NCI-H146 treated with DMSO at 0.1 percent for 48 hours (cell line): ENCODE measurements around the gene LENG8.

Experiments used
- DNase-seq: peaks from one replicate; lab custom pipeline; 2025; ENCODE audit not compliant: unreplicated experiment; lab: John Stamatoyannopoulos, UW

The LENG8 gene

GRCh38 chr19:54422136-54422535, 26.9 kb upstream of the LENG8 start:
- peak; percentile 47 for DNase-seq

GRCh38 chr19:54424201-54424600, 24.8 kb upstream of the LENG8 start:
- no peak for DNase-seq

DNA sequence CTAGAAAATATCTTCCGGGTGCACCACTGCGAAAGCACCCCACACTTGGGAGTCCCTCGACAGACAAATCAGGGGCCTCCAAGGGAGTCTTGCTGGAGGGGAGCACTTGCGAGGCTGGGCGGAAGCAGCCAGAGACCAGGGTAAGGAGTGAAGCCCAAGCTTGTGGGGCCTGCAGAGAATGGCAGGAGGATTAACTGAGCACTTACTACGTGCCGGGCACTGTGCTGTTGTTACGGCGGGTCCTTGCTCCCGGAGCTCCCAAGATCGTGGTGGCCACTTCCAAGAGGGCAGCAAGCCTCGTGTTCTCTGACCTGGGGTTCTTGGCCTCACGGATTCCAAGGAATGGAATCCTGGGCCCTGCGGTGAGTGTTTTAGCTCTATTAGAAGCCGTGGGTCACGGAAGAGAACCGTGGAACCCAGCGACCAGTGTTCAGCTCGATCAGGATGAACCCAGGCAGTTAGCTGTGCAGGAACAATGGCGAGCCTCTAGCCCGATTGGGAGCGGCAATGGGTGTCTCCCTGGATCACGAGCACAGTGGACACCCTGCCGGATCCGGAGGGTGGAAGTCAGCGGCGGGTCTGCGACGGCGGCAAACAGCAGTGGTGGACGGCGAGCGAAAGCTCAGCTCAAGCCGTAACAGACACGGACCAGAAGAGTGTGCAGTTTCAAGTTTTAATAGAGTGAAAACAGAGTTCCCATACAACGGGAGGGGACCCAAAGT, 24.2 kb upstream of the LENG8 start:
- DNase-seq, result no peak

DNA sequence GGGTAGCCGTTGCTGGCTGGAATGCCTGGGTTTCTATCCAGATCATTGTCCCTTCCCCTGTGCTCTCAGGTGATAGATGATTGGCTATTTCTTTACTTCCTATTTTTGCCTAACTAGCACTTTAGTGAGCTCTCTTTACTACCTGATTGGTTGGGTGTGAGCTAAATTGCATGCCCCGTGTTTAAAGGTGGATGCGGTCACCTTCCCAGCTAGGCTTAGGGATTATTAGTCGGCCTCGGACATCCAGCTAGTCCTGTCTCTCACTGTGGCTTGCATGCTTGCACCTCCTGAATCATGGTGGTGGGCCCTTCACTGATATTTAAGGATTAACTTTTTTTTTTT, 23.6 kb upstream of the LENG8 start:
- DNase-seq, result no peak

GRCh38 chr19:54426291-54426931, 22.6 kb upstream of the LENG8 start:
- DNase-seq, result no peak

DNA sequence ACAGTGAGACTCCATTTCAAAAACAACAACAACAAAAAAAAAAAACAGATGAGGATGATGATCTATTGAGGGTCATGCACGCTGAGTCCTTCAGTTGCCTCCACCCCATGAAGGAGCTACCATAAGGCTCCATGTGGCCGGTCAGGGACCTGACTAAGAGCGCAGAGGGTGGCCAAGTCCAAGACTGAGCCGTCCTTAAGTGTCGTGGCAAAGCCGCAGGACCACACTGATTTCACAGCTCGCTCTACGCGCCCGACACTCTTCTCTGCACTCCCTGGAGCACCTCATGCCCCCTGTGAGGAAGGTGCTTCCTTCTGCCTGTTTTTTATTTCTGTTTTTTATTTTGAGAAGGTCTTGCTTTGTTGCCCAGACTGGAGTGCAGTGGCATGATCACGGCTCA, 21.4 kb upstream of the LENG8 start:
- DNase-seq, result no peak

GRCh38 chr19:54428323-54429175, 20.4 kb upstream of the LENG8 start:
- no peak for DNase-seq

DNA sequence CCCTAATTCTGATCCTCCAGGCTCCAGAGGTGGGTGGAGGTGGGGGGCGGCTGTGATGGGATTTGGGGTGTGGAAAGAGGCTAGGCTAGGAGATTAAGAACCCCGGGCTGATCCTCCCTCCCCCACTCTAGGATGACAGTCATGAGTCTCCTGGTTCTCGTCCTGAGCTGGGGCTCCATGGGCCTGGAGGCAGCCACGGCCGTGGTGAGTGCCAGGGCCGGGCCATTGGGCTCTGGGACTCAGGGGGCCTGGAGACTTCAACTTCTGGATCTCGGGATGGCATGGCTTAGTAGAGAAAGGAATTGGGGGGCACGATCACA, 19.9 kb upstream of the LENG8 start:
- DNase-seq, result no peak

DNA sequence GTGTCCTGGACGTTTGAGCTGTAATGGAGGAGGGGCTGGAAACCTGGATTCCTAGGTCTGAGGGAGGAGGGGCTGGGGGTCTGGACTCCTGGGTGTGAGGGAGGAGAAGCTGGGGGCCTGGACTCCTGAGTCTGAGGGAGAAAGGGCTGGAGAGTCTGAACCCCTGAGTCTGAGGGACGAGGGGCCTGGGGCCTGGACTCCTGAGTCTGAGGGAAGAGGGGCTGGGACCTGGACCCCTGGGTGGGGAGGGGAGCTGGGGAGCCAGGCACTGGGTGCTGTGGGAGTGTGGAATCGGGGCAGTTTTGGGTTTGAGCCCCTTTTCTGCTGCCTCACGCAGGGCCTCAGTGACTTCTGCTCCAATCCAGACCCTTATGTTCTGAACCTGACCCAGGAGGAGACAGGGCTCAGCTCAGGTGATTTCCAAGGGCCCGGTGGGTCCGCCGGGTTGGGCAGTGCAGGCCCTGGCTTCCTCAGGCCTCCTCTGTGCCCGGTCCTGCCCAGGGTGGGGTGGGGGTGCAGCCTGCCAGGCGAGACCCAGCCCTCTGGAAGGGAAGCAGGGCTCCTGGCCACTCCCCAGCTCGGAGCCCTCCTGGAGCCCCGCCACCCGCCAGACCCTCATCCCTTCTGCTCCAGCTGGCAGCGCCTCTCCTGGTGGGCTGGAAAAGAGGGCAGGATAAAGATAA, 19.3 kb upstream of the LENG8 start:
- no peak for DNase-seq

GRCh38 chr19:54430306-54431254, 18.4 kb upstream of the LENG8 start:
- DNase-seq, result no peak

DNA sequence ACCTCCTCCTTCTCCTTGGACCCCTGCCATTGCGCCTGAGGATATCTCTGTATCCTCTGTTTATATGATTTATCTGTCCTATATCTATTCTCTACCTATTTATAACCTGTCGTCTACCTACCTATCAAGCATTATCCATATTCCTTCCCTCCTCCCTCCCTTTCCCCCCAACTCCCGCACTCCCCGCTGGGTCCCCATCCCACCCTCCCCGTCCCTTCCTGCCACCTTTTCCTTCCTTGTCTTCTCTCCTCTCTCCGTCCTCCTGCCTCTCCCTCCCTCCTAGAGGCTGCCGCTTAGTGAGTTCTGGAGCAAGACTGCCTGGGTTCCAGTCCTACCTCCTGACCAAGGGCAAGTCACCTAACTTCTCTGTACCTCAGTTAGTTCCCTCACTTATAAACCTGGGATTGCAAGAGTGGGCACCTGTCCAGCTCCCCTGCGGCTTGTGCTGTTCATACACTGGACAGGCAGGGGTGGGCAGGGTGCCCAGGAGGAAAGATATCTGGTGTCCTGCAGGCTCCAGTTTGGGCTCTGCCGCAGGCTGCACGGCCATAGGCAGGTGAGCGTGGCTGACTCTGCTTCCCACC, 17.7 kb upstream of the LENG8 start:
- DNase-seq, result no peak

- no peak for DNase-seq
Measured at GRCh38 chr19:54432144-54432738, 16.8 kb upstream of the LENG8 start.

DNA sequence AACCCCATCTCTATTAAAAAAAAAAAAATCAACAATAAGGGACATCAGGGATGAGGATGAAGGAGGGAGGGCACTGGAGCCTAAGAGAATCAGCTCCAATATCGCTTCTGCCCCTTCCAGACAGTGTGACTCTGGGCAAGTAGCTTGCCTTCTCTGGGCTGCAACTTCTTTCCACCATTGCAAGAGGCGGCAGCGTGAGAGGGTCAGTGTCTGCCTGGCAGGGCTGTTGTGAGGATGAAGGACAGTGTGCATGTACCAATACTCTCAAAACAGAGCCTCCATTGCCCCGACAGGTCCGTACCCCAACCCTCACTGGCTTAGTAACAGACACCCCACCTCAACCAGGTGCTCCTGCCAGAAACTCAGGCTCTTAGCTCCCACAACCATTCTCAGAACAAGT, 15.3 kb upstream of the LENG8 start:
- no peak for DNase-seq

DNA sequence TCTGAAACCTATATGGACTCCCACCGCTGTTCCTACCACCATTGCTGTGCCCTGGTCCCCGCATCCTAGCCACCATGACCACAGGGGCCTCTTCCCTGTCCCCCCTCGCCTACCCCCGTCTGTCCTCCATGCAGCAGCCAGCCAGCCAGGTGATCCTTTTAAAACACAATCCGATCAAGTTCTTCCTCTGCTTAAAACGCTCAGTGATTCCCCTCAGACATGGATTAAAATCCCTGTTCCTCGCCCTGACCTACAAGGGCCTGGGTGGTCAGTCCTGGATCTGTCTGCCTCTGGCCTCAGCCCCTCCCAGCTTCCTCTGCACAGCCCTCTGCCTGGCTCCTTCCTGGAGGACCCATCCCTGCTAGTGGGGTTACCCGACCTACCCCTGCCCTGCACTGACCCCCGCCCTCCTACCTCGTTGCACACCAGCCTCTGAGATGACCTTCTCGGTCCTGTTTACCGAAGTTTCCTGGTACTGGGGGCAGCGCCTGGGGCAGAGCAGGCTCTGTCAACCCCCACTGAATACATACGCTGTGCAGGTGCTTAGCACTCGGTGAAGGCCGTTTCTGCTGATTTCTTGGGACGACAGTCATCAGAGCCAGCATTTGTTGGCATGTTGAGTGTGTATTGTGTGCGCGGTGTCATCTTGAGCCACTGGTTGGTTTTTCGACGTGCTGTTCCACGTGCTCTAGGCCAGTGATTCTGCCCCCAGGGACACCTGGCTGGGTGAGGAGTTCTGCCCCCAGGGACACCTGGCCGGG, 14.7 kb upstream of the LENG8 start:
- no peak for DNase-seq

DNA sequence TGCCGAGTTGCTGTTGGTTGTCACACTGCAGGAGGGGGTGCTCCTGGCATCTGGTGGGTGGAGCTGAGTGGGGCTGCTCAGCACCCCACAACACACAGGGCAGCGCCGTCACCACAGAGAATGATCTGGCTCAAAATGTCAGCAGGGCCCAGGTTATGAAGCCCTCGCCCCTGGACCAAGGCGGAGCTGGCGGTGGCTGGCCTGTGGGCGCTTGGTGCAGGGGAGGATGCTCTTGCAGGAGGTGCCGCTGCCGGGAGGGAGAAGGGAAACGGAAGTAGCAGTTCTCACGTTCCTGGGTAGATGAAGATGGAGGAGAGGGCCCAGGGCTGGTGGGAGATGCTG, 14.2 kb upstream of the LENG8 start:
- DNase-seq, result no peak

DNA sequence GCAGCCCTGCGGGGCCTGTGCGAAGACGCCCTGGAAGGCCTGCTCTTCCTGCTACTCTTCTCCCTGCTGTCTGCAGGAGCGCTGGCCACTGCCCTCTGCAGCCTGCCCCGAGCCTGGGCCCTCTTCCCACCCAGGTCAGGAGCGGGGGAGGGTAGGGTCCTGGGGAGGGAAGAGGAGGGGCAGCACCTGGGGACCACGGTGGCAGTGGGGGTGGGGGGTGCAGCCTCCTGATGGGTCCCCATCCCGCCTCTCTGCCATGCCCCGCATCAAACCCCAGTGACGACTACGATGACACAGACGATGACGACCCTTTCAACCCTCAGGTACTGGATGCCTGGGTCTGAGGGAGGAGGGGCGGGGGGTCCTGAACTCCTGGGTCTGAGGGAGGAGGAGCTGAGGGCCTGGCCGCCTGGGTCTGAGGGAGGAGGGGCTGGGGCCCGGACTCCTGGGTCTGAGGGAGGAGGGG, 13.4 kb upstream of the LENG8 start:
- no peak for DNase-seq

- DNase-seq, result no peak
Measured at GRCh38 chr19:54436031-54436523, 12.9 kb upstream of the LENG8 start.

GRCh38 chr19:54436628-54437252, 12.3 kb upstream of the LENG8 start:
- DNase-seq, result no peak
